K562 (cell line): ENCODE measurements around the gene AFG1L. TPM values are rescaled to one million over a fixed set of nuclear protein-coding genes. Genes with fewer than 3 reads are reported as not detected.

Source experiments
- ATAC-seq: fragments of 200-7000 bp; cut with Tn5 transposase; 3 replicates; pipeline ENCODE4 v1.9.1; 2020; ENCODE audit warnings: moderate library complexity
- BruUV-seq: library from RNA; stranded (reverse); fragments of 400-500 nt; replicated peaks from 2 replicates; lab custom pipeline; 2021; lab: Mats Ljungman, UMichigan
- CTCF ChIA-PET: fragments of 300-600 bp; formaldehyde crosslinking; extraction: SDS; loops from one replicate; lab custom pipeline; 2021; ENCODE audit warnings: low intra/inter-chr PET ratio; lab: Yijun Ruan, JAX
- POLR2A ChIA-PET: fragments of 300-600, 350-650 bp; sonication (Branson Sonifier 250); formaldehyde crosslinking; extraction: SDS; loops from one replicate; lab custom pipeline; 2021; ENCODE audit warnings: antibody characterized with exemption, inconsistent platforms; lab: Yijun Ruan, JAX
- DNase-seq, 4 experiments: peaks; one replicate each; pipeline versions ENCODE4 v3.0.0 to v3.0.0-alpha.2; 2011 to 2018; ENCODE audit warnings: low spot score in 3 of 4, mixed read lengths in 3 of 4; ENCODE audit errors: extremely low read depth in 1 of 4
- FAIRE-seq: peaks from 2 replicates; lab custom pipeline; 2011; peaks lifted over from hg19 to GRCh38; lab: Jason Lieb, UNC
- H2AFZ ChIP-seq: 2 replicates; pipeline ENCODE4 v1.6.0; 2011; ENCODE audit warnings: low read depth, low read length, control low read depth, inconsistent platforms
- H3K27ac ChIP-seq: fragments of 200-600 bp; 3 replicates; pipeline ENCODE4 v1.8.0; 2011; ENCODE audit warnings: low read depth, mild to moderate bottlenecking, control low read depth, inconsistent platforms, low read length, moderate library complexity, mixed read lengths; ENCODE audit errors: extremely low read depth
- H3K27me3 ChIP-seq, 2 experiments: fragments of 300-600 bp in 1 of 2; 2 replicates in 1 of 2; 3 replicates in 1 of 2; pipeline versions ENCODE4 v1.6.0 to v1.8.0; 2011; ENCODE audit warnings: inconsistent platforms in 2 of 2, low read length in 2 of 2, mild to moderate bottlenecking in 1 of 2, mixed read lengths in 1 of 2, moderate library complexity in 1 of 2; ENCODE audit not compliant: control insufficient read depth in 2 of 2, insufficient read depth in 2 of 2
- H3K36me3 ChIP-seq: fragments of 300-600 bp; 3 replicates; pipeline ENCODE4 v1.8.0; 2011; ENCODE audit warnings: mild to moderate bottlenecking, low read length, inconsistent platforms; ENCODE audit not compliant: control insufficient read depth, insufficient read depth
- H3K4me1 ChIP-seq, 2 experiments: fragments of 200-600 bp in 1 of 2; replicated peaks in 1 of 2; 2 replicates in 1 of 2; 3 replicates in 1 of 2; pipeline versions ENCODE4 v1.5.1 to v1.8.0; 2011; ENCODE audit warnings: inconsistent platforms in 2 of 2, low read length in 2 of 2, mild to moderate bottlenecking in 1 of 2, mixed read lengths in 1 of 2, moderate library complexity in 1 of 2; ENCODE audit not compliant: control insufficient read depth in 2 of 2, insufficient read depth in 2 of 2
- H3K4me2 ChIP-seq: 2 replicates; pipeline ENCODE4 v1.6.1; 2011; ENCODE audit warnings: low read length, control low read depth, inconsistent platforms, mixed read lengths; ENCODE audit not compliant: insufficient read depth
- H3K4me3 ChIP-seq: fragments of 200-600 bp; sonication (generic), shearing (Covaris generic); 2 replicates; pipeline ENCODE4 v1.5.1; 2016; ENCODE audit warnings: control low read depth, inconsistent platforms
- H3K79me2 ChIP-seq: fragments of 200-600 bp; 3 replicates; pipeline ENCODE4 v1.8.0; 2011; ENCODE audit warnings: low read length, inconsistent platforms; ENCODE audit not compliant: control insufficient read depth, insufficient read depth
- H3K9ac ChIP-seq, 2 experiments: 2 replicates each; pipeline versions ENCODE4 v1.6.0 to v1.6.1; 2011; ENCODE audit warnings: low read depth in 2 of 2, low read length in 2 of 2, control low read depth in 1 of 2, inconsistent platforms in 1 of 2, mild to moderate bottlenecking in 1 of 2, mixed read lengths in 1 of 2; ENCODE audit not compliant: insufficient read depth in 1 of 2
- H3K9me1 ChIP-seq: one replicate; pipeline ENCODE4 v1.6.0; 2011; ENCODE audit warnings: inconsistent platforms, mild to moderate bottlenecking, low read length, moderate library complexity; ENCODE audit not compliant: control insufficient read depth, insufficient read depth
- H3K9me3 ChIP-seq: replicated peaks from 2 replicates; pipeline ENCODE4 v1.5.1; 2011; ENCODE audit warnings: low read depth, low read length, inconsistent platforms; ENCODE audit not compliant: control insufficient read depth, insufficient read depth
- H4K20me1 ChIP-seq: replicated peaks from 2 replicates; pipeline ENCODE4 v1.6.1; 2011; ENCODE audit warnings: low read length, inconsistent platforms, mixed read lengths; ENCODE audit not compliant: control insufficient read depth, insufficient read depth
- CBX8 ChIP-seq: fragments of 200-600 bp; sonication (generic); IDR thresholded peaks from 2 replicates; pipeline ENCODE4 v1.6.1; 2012; ENCODE audit warnings: borderline replicate concordance, mixed run types, low read depth, mild to moderate bottlenecking, moderate library complexity, mixed read lengths, low read length, control low read depth, inconsistent platforms; ENCODE audit not compliant: poor library complexity, severe bottlenecking; ENCODE audit errors: extremely low read depth
- CHCHD3 ChIP-seq: fragments of 250-450 bp; sonication (Bioruptor Pico); IDR thresholded peaks from 2 replicates; pipeline ENCODE4 v2.1.2; 2022; ENCODE audit warnings: mild to moderate bottlenecking
- GABPA ChIP-seq: fragments of 200-800 bp; sonication (Bioruptor generic); conservative IDR thresholded peaks from 2 replicates; pipeline ENCODE4 v1.6.1; 2016; ENCODE audit warnings: low read depth, missing genetic modification characterization, missing compliant biosample characterization
- POLR2G ChIP-seq: fragments of 200-400 bp; formaldehyde crosslinking; IDR thresholded peaks from 2 replicates; pipeline ENCODE4 v1.6.1; 2017; ENCODE audit warnings: low read depth, mild to moderate bottlenecking, antibody characterized with exemption, low read length, moderate library complexity
- PURB ChIP-seq: sonication (generic); formaldehyde crosslinking; IDR thresholded peaks from 2 replicates; pipeline ENCODE4 v1.9.0; 2021; ENCODE audit warnings: low read depth, mild to moderate bottlenecking, missing genetic modification reagents
- TAF1 ChIP-seq: IDR thresholded peaks from 2 replicates; pipeline ENCODE4 v1.6.1; 2011; ENCODE audit warnings: mild to moderate bottlenecking, low read length, moderate library complexity; ENCODE audit not compliant: insufficient read depth, control insufficient read depth, severe bottlenecking; ENCODE audit errors: extremely low read depth
- TOE1 ChIP-seq, 2 experiments: fragments of 450-650 bp in 1 of 2; sonication (generic) in 1 of 2; formaldehyde crosslinking in 1 of 2; IDR thresholded peaks; 2 replicates each; pipeline versions ENCODE4 v1.7.1 to v1.8.0; 2016 to 2022; ENCODE audit warnings: borderline replicate concordance in 2 of 2, mild to moderate bottlenecking in 2 of 2, antibody characterized with exemption in 1 of 2, inconsistent platforms in 1 of 2, low read depth in 1 of 2, missing genetic modification reagents in 1 of 2, moderate library complexity in 1 of 2
- WHSC1 ChIP-seq: IDR thresholded peaks from one replicate; pipeline ENCODE4 v1.6.1; 2012; ENCODE audit warnings: low read length, control low read depth, inconsistent platforms
- WGBS: fragments of 100-300 bp; shearing (Covaris generic); methylation state at CpG from one replicate; pipeline ENCODE4 v1.1.6; 2016; ENCODE audit warnings: low coverage, mixed read lengths; ENCODE audit not compliant: insufficient coverage; ENCODE audit errors: missing lambda C conversion rate; 5-methylcytosine and 5-hydroxymethylcytosine counted together
- in situ Hi-C: fragments of 300-500 bp; cut with MboI; formaldehyde crosslinking; loops from 4 replicates; pipeline ENCODE4 v1.15.0; 2018; ENCODE audit warnings: inconsistent platforms, mixed read lengths
- intact Hi-C: fragments of 100-400 bp; cut with micrococcal nuclease; formaldehyde crosslinking; loops from 2 replicates; pipeline ENCODE4 v1.14.2; 2022
- polyA plus RNA-seq, 8 experiments: library from polyadenylated mRNA; depleted of rRNA in 4 of 8; stranded (reverse) in 5 of 8; unstranded in 3 of 8; fragments of >200 nt; fragmentation: Nextera tagmentation in 2 of 8; fragmentation: Illumina TruSeq in 1 of 8; extraction: Ambion mirVana in 2 of 8; extraction: Trizol in 1 of 8; gene quantifications; 2 replicates each; pipeline versions ENCODE4 v1.2.1 to v1.2.3, GENCODE V29; 2011 to 2014; ENCODE audit warnings: inconsistent platforms in 1 of 8, missing spikeins in 1 of 8
- total RNA-seq, 7 experiments: library from RNA; depleted of rRNA in 6 of 7; stranded (reverse); fragments of >200 nt in 6 of 7; fragmentation: Illumina TruSeq in 2 of 7; extraction: Trizol in 2 of 7; gene quantifications; 2 replicates each; pipeline versions ENCODE4 v1.2.1 to v1.2.3, GENCODE V29; 2011 to 2021; ENCODE audit warnings: low replicate concordance in 1 of 7
- TF ChIP-seq, protein P1 (sequence below): fragments of 250-450 bp; sonication (Bioruptor Pico); IDR thresholded peaks from 2 replicates; pipeline ENCODE4 v1.5.0; 2020; ENCODE audit warnings: mild to moderate bottlenecking, borderline replicate concordance
- TF ChIP-seq, protein P2 (sequence below): fragments of 450-650 bp; IDR thresholded peaks from 2 replicates; pipeline ENCODE4 v1.6.1; 2016
- TF ChIP-seq, protein P3 (sequence below): sonication (generic); formaldehyde crosslinking; IDR thresholded peaks from 2 replicates; pipeline ENCODE4 v1.8.1; 2023; ENCODE audit warnings: missing genetic modification reagents, mild to moderate bottlenecking, borderline replicate concordance

AFG1L gene
- total and polyA plus RNA-seq, 9 of the 15 experiments (the other 6 are each of a cell fraction or from before 2014, with no cell fraction given): 2.2 to 15.5 (median 5.8) TPM

DNA sequence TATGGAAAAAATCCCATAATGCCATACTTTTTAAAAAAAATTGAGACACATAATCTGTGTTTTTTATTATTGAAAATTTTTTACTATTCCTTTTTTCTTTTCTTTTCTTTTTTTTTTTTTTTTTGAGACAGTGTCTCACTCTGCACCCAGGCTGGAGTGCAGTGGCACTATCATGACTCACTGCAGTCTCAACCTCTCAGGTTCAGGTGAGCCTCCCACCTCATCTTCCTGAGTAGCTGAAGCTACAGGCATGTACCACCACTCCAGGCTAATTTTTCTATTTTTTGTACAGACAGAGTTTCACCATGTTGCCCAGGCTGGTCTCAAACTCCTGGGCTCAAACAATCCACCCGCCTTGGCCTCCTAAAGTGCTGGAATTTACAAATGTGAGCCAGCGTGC, 100.4 kb downstream of the AFG1L start (continued):
- TF ChIP-seq GABPA (tag): no peak

DNA sequence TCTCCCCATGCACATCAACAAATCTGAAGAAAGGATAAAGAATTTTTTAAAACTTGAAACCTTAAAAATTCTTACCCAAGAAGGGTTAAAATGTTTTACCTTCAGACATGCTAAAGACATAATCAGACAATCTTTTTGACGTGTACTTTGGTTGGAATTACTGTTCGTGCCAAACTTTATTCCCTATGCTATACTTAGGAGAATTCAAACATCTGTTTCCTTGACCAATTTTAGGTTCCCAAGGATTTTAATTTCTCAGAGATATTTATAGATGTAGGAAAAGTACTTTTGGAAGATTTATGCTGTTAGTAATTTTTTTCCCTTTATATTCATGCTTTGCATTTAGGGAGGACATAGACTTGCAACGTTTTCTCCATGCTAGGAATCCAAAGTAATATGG, 108.4 kb downstream of the AFG1L start:
- Histone ChIP-seq H3K36me3 (no peaks in the 10 kb centered on the region), H3K9me1 (no peaks in the 10 kb centered on the region), H3K9ac (no peak overlapping the region), H3K4me2 (no peak overlapping the region), H3K9me3 (no peaks in the 10 kb centered on the region), H3K4me3 (no peak overlapping the region), H3K79me2 (no peaks in the 10 kb centered on the region), H2AFZ (no peak overlapping the region), H3K27me3 (no peaks in the 10 kb centered on the region), H3K4me1 (no peaks in the 10 kb centered on the region), H4K20me1 (no peaks in the 10 kb centered on the region), H3K27ac (no peak overlapping the region)
- ChIA-PET CTCF (no interaction called here), POLR2A (interaction anchor here (0.6 kb wide), 1 partner anchor 102 kb away, joined by 4 read pairs; no protein-coding TSS in a partner anchor)
- BruUV-seq: no TSS peak
- FAIRE-seq (no peak), ATAC-seq (no peak), DNase-seq (no peak)
- 36% methylated on average over 3 of the region's 3 CpGs for WGBS
- TF ChIP-seq, protein P1, sequence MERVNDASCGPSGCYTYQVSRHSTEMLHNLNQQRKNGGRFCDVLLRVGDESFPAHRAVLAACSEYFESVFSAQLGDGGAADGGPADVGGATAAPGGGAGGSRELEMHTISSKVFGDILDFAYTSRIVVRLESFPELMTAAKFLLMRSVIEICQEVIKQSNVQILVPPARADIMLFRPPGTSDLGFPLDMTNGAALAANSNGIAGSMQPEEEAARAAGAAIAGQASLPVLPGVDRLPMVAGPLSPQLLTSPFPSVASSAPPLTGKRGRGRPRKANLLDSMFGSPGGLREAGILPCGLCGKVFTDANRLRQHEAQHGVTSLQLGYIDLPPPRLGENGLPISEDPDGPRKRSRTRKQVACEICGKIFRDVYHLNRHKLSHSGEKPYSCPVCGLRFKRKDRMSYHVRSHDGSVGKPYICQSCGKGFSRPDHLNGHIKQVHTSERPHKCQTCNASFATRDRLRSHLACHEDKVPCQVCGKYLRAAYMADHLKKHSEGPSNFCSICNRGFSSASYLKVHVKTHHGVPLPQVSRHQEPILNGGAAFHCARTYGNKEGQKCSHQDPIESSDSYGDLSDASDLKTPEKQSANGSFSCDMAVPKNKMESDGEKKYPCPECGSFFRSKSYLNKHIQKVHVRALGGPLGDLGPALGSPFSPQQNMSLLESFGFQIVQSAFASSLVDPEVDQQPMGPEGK (CRISPR knock-in tag): no peak
- TF ChIP-seq, protein P2, sequence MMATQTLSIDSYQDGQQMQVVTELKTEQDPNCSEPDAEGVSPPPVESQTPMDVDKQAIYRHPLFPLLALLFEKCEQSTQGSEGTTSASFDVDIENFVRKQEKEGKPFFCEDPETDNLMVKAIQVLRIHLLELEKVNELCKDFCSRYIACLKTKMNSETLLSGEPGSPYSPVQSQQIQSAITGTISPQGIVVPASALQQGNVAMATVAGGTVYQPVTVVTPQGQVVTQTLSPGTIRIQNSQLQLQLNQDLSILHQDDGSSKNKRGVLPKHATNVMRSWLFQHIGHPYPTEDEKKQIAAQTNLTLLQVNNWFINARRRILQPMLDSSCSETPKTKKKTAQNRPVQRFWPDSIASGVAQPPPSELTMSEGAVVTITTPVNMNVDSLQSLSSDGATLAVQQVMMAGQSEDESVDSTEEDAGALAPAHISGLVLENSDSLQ: no peak
- TF ChIP-seq CHCHD3 (CRISPR knock-in tag) (no peak), PURB (CRISPR knock-in tag) (no peak), TOE1 (IDR thresholded peaks at IDR 0.05; ENCODE audit: borderline replicate concordance) (no peak), TOE1 (CRISPR knock-in tag; IDR thresholded peaks at IDR 0.05; ENCODE audit: borderline replicate concordance, low read depth) (no peak), WHSC1 (no peak), POLR2G (no peak), CBX8 (no peak), TAF1 (no peak)
- TF ChIP-seq, protein P3, sequence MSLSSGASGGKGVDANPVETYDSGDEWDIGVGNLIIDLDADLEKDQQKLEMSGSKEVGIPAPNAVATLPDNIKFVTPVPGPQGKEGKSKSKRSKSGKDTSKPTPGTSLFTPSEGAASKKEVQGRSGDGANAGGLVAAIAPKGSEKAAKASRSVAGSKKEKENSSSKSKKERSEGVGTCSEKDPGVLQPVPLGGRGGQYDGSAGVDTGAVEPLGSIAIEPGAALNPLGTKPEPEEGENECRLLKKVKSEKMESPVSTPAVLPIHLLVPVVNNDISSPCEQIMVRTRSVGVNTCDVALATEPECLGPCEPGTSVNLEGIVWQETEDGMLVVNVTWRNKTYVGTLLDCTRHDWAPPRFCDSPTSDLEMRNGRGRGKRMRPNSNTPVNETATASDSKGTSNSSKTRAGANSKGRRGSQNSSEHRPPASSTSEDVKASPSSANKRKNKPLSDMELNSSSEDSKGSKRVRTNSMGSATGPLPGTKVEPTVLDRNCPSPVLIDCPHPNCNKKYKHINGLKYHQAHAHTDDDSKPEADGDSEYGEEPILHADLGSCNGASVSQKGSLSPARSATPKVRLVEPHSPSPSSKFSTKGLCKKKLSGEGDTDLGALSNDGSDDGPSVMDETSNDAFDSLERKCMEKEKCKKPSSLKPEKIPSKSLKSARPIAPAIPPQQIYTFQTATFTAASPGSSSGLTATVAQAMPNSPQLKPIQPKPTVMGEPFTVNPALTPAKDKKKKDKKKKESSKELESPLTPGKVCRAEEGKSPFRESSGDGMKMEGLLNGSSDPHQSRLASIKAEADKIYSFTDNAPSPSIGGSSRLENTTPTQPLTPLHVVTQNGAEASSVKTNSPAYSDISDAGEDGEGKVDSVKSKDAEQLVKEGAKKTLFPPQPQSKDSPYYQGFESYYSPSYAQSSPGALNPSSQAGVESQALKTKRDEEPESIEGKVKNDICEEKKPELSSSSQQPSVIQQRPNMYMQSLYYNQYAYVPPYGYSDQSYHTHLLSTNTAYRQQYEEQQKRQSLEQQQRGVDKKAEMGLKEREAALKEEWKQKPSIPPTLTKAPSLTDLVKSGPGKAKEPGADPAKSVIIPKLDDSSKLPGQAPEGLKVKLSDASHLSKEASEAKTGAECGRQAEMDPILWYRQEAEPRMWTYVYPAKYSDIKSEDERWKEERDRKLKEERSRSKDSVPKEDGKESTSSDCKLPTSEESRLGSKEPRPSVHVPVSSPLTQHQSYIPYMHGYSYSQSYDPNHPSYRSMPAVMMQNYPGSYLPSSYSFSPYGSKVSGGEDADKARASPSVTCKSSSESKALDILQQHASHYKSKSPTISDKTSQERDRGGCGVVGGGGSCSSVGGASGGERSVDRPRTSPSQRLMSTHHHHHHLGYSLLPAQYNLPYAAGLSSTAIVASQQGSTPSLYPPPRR (CRISPR knock-in tag): no peak
- in situ Hi-C loops (no loop called here), intact Hi-C loops (no loop called here)
